ENCODE data around the gene AKT1.

Gene AKT1

DNA sequence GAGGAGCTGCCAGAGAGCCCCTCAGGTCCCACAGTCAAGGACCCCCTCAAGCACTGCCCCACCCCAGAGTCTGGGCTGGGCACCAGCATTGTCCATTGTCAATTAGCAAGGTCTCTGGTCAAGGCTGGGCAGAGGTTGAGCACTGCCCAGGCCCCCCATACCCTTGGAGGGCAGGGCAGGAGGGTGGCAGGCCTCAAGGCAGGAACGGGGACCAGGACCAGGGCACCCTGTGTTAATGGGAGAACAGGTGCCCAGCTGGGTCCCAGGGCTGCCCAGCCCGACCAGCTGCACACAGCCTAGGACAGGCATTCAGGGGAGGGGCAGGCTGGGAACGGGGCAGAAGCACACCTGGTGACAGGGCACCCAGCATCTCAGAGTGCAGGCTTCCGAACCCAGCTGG lies 24.2 kb downstream of the AKT1 start:
- DNase-seq: no peak

- DNase-seq: no peak
These were observed 24.7 kb downstream of the AKT1 start for GRCh38 chr14:104770851-104771272.

- no peak for DNase-seq
These were observed 25.4 kb downstream of the AKT1 start for GRCh38 chr14:104770072-104770579.

DNA sequence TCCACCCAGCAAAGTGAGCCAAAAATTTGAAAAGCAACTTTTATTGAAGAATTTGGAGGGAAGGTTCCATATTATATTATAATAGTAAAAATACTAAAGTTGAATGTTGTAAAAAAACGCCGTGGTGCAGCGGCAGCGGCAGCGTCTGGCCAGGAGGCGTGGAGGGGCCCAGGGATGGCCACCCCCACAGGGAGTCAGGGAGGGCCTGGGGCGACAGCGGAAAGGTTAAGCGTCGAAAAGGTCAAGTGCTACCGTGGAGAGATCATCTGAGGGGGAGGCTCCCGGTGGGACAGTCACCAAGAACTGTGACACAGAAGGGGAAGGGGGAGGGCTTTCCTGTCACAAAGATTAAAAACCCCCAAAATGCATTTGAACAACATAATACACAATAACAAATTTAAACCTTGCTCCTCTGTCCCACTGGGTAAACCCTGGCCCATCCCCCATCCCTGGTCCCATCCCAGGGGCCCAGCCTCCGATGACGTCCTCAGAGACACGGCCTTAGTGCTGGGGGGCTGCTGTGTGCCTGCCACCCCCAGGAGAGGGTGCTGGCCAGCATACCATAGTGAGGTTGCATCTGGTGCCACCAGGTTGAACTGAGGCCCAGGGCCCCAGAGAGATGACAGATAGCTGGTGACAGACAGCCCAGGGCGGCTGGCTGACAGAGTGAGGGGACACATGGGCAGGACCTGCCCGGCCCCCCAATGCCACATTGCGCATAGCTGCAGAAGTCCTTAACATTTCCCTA lies 26.1 kb downstream of the AKT1 start:
- DNase-seq: no peak

DNA sequence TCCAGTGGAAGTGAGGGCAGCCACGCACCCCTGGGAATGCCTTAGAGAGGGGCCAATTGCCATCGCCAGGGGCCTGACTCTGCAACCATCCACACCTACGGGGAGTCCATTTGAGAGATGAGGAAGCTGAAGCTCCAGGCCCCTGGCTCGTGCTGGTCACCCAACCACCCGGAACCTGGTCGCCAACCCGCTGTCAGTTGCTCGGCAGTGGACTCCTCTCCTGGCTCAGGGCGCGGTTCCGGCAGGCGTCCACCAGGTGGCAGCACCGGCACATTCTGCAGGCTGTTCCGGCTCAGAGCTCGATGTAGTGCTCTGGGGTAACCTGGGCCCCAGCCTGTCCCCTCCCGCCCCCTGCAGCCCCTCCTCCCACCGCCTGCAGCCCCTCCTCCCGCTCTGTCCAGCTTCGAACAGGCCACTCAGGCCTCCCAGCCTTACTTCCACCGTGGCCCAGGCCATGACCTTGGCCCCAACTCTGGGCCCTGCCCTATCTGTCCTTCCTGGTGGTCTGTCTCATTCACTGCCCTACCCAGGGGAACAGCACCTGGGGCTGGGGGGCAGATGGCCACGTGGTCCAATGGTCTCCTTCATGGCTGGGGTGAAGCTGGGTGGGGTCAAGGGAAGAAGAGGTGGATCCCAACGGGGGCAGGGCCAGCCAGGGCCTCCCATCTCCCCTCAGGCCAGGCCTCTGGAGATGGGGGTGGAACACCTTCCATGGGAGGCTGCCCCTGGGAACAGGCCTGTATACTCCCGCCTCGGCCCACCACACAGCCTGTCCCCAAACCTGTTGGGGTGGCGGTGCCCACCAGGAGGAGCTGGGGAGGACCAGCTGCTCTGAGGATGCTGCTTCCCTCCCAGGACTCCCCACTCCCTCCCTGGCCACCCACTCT lies 26.9 kb downstream of the AKT1 start:
- DNase-seq: peak; percentile 91

- DNase-seq: no peak
These were observed 28.0 kb downstream of the AKT1 start for GRCh38 chr14:104767634-104767918.

DNA sequence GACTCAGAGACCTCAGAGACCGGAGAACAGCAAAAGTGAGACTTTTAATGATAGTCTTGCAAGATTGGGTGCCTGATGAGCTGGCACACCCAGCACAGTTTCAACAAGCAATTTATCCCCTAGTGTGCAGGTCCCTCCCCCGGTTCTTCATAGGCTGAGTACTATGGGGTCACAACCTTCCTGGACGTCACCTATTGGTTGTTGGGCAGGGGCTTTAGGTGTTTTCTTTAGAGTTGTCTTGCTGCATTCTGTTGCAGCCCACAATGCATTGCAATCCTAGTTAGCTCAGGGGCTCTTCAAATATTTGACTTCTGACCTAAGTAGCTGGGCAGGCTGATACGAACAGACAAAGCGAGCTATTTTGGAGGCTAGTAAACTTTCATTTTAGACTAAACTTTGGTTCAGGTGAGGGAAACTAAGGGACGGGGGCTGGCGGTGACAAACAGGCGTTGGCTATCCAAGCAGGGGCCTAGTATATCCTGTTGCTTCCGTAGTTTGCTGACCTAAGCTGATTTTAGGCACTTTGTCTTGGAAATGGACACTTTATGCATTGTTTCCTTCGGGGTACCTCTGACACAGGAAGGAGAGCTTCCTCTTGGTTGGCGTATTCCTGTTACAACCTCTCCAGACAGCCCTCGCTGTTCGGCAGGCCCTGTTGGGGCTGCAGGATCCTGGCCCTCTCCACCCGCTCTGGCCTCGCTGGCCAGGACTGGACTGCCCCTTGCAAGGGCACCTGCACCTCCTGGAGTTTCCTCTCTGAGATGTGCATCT lies 28.5 kb downstream of the AKT1 start:
- DNase-seq: no peak

- DNase-seq: no peak
These were observed 29.2 kb downstream of the AKT1 start for GRCh38 chr14:104766256-104766862.

- DNase-seq: no peak
These were observed 30.0 kb downstream of the AKT1 start for GRCh38 chr14:104765517-104765916.

- DNase-seq: no peak
These were observed 36.3 kb downstream of the AKT1 start for GRCh38 chr14:104758981-104759969.

GRCh38 chr14:104757681-104758392 lies 37.7 kb downstream of the AKT1 start:
- no peak for DNase-seq

GRCh38 chr14:104757238-104757585 lies 38.3 kb downstream of the AKT1 start:
- DNase-seq: no peak

GRCh38 chr14:104756477-104757237 lies 38.9 kb downstream of the AKT1 start:
- no peak for DNase-seq

- no peak for DNase-seq
These were observed 39.9 kb downstream of the AKT1 start for GRCh38 chr14:104755621-104756020.

DNA sequence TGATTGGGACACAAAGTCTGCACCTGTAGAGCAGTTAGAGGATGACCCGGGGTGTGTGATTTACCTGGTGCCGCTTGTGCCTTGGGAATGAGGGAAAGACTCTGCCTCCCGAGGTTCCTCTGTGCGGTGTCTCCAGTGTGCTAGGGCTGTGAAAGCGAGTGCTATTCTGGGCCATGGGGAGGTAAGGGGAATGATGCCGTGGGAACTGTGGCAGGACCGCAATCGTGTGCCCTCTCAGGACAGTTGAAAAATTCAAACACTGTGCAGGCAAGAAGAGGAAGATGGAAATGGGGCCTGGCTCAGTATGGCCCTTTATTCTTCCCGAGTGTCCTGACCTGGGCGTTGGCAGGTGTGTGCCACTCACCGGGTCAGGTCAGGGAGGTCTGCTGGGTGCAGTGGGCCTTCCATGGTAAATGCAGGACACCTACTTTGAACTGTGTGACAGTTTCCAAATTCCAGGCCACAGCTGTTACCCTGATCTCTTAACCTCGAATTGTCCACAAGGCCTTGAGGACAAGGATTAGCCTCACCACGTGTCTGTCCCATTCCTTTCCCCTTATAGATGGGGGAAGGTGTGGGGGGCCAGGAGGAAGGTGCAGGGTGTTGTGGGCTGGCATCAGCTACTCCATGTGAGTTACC lies 41.2 kb downstream of the AKT1 start:
- no peak for DNase-seq

- DNase-seq: no peak
These were observed 41.9 kb downstream of the AKT1 start for GRCh38 chr14:104753528-104754212.

- peak; percentile 100 for DNase-seq
These were observed 42.6 kb downstream of the AKT1 start, which contains the start of gene SIVA1 for GRCh38 chr14:104752735-104753527. TSS of gene SIVA1 (plus strand) at chr14:104753147. CDS start at chr14:104753202, 55 bp downstream.

- no peak for DNase-seq
These were observed 43.2 kb downstream of the AKT1 start for GRCh38 chr14:104752423-104752734.
